AG08395 (cell line): ENCODE data around the gene TMEM250.
"Not testable (repeated sequence)": the region's sequence is repeated elsewhere in the genome, so short reads cannot be mapped to it uniquely, and the experiment has no call there.

Experiments
- DNase-seq: peaks from one replicate; pipeline ENCODE4 v3.0.0; 2012; ENCODE audit warnings: mixed read lengths, low spot score

TMEM250 gene

GRCh38 chr9:136111190-136111589 lies 7.5 kb downstream of the TMEM250 start:
- no peak for DNase-seq

GRCh38 chr9:136110082-136111061 lies 8.3 kb downstream of the TMEM250 start:
- DNase-seq: no peak

- DNase-seq: peak; percentile 93
Measured at GRCh38 chr9:136109351-136110081, 9.2 kb downstream of the TMEM250 start.

GRCh38 chr9:136108648-136109266 lies 9.9 kb downstream of the TMEM250 start:
- DNase-seq: no peak

- no peak for DNase-seq
Measured at GRCh38 chr9:136107953-136108647, 10.6 kb downstream of the TMEM250 start.

GRCh38 chr9:136107155-136107952 lies 11.3 kb downstream of the TMEM250 start:
- DNase-seq: no peak

- peak; percentile 49 for DNase-seq
Measured at GRCh38 chr9:136105398-136106135, 13.1 kb downstream of the TMEM250 start.

GRCh38 chr9:136104916-136105315 lies 13.8 kb downstream of the TMEM250 start:
- no peak for DNase-seq

GRCh38 chr9:136104488-136104800 lies 14.2 kb downstream of the TMEM250 start:
- no peak for DNase-seq

GRCh38 chr9:136103651-136104487 lies 14.8 kb downstream of the TMEM250 start:
- DNase-seq: no peak

- not testable (repeated sequence) for DNase-seq
Measured at GRCh38 chr9:136101615-136102074, 17.0 kb downstream of the TMEM250 start.

- no peak for DNase-seq
Measured at GRCh38 chr9:136100700-136101614, 17.7 kb downstream of the TMEM250 start.

GRCh38 chr9:136099542-136099941 lies 19.1 kb downstream of the TMEM250 start:
- no peak for DNase-seq

- DNase-seq: no peak
Measured at GRCh38 chr9:136098844-136099243, 19.8 kb downstream of the TMEM250 start.

- DNase-seq: no peak
Measured at GRCh38 chr9:136098210-136098609, 20.5 kb downstream of the TMEM250 start.

GRCh38 chr9:136096505-136097001 lies 22.1 kb downstream of the TMEM250 start:
- DNase-seq: no peak

- DNase-seq: peak; percentile 85
Measured at GRCh38 chr9:136095070-136096058, 23.3 kb downstream of the TMEM250 start, which contains the start of gene NACC2. Gene NACC2 (minus strand): TSS chr9:136095289. CDS start chr9:136050521, 44,768 bp downstream.
